HEK293 (cell line): ENCODE data around the gene SRP9.
A peak's percentile ranks its signal among the peaks of the same experiment; 100 is the strongest.

Source experiments
- BCL6B ChIP-seq: fragments of 450-650 bp; formaldehyde crosslinking; IDR thresholded peaks from 2 replicates; pipeline ENCODE4 v1.5.1; 2017; ENCODE audit warnings: missing biosample characterization, missing genetic modification characterization
- HOXA7 ChIP-seq: sonication (generic); formaldehyde crosslinking; IDR thresholded peaks from 2 replicates; pipeline ENCODE4 v1.8.1; 2022; ENCODE audit warnings: missing genetic modification reagents, borderline replicate concordance
- HOXD13 ChIP-seq: sonication (generic); formaldehyde crosslinking; IDR thresholded peaks from 2 replicates; pipeline ENCODE4 v1.8.0; 2022; ENCODE audit warnings: missing genetic modification reagents, borderline replicate concordance
- KLF10 ChIP-seq: fragments of 450-650 bp; IDR thresholded peaks from 2 replicates; pipeline ENCODE4 v1.5.1; 2018; ENCODE audit warnings: missing biosample characterization, mild to moderate bottlenecking, missing genetic modification characterization
- KLF9 ChIP-seq: fragments of 450-650 bp; formaldehyde crosslinking; IDR thresholded peaks from 2 replicates; pipeline ENCODE4 v1.5.1; 2016; ENCODE audit warnings: missing biosample characterization, missing genetic modification characterization, low read depth
- PBX3 ChIP-seq: sonication (generic); formaldehyde crosslinking; IDR thresholded peaks from 2 replicates; pipeline ENCODE4 v1.8.1; 2022; ENCODE audit warnings: mild to moderate bottlenecking, moderate library complexity, missing genetic modification reagents
- PRDM6 ChIP-seq: fragments of 450-650 bp; formaldehyde crosslinking; IDR thresholded peaks from 2 replicates; pipeline ENCODE4 v1.5.1; 2017; ENCODE audit warnings: missing biosample characterization, missing genetic modification characterization
- YY2 ChIP-seq: fragments of 450-650 bp; formaldehyde crosslinking; IDR thresholded peaks from 2 replicates; pipeline ENCODE4 v1.5.1; 2016; ENCODE audit warnings: missing biosample characterization, missing genetic modification characterization
- ZFHX2 ChIP-seq: fragments of 450-650 bp; formaldehyde crosslinking; conservative IDR thresholded peaks from 2 replicates; pipeline ENCODE4 v1.5.1; 2016; ENCODE audit warnings: missing biosample characterization, missing genetic modification characterization
- ZFP37 ChIP-seq: fragments of 450-650 bp; formaldehyde crosslinking; IDR thresholded peaks from 2 replicates; pipeline ENCODE4 v1.5.1; 2016; ENCODE audit warnings: missing biosample characterization, missing genetic modification characterization
- ZNF10 ChIP-seq: fragments of 450-650 bp; formaldehyde crosslinking; IDR thresholded peaks from 2 replicates; pipeline ENCODE4 v1.5.1; 2017; ENCODE audit warnings: missing biosample characterization, missing genetic modification characterization
- ZNF19 ChIP-seq: fragments of 450-650 bp; formaldehyde crosslinking; IDR thresholded peaks from 2 replicates; pipeline ENCODE4; 2016; ENCODE audit warnings: missing biosample characterization, missing genetic modification characterization, low read depth
- ZNF202 ChIP-seq: fragments of 450-650 bp; formaldehyde crosslinking; IDR thresholded peaks from 2 replicates; pipeline ENCODE4 v1.5.1; 2016; ENCODE audit warnings: missing biosample characterization, missing genetic modification characterization, borderline replicate concordance
- ZNF266 ChIP-seq: fragments of 450-650 bp; formaldehyde crosslinking; IDR thresholded peaks from 2 replicates; pipeline ENCODE4 v1.5.1; 2016; ENCODE audit warnings: missing biosample characterization, missing genetic modification characterization, low read depth
- ZNF324 ChIP-seq: fragments of 450-650 bp; formaldehyde crosslinking; IDR thresholded peaks from 2 replicates; pipeline ENCODE4 v1.5.1; 2016; ENCODE audit warnings: missing biosample characterization, missing genetic modification characterization
- ZNF404 ChIP-seq: fragments of 450-650 bp; formaldehyde crosslinking; IDR thresholded peaks from 2 replicates; pipeline ENCODE4 v1.5.1; 2017; ENCODE audit warnings: missing biosample characterization, missing genetic modification characterization
- ZNF423 ChIP-seq: fragments of 450-650 bp; formaldehyde crosslinking; IDR thresholded peaks from 2 replicates; pipeline ENCODE4 v1.5.1; 2016; ENCODE audit warnings: missing biosample characterization, missing genetic modification characterization
- ZNF510 ChIP-seq: fragments of 450-650 bp; formaldehyde crosslinking; IDR thresholded peaks from 2 replicates; pipeline ENCODE4 v1.5.1; 2018; ENCODE audit warnings: mild to moderate bottlenecking, missing genetic modification characterization, missing biosample characterization; ENCODE audit not compliant: insufficient replicate concordance
- ZNF561 ChIP-seq: fragments of 450-650 bp; IDR thresholded peaks from 2 replicates; pipeline ENCODE4 v1.5.1; 2018; ENCODE audit warnings: missing biosample characterization, missing genetic modification characterization, borderline replicate concordance
- ZNF596 ChIP-seq: fragments of 450-650 bp; IDR thresholded peaks from 2 replicates; pipeline ENCODE4 v1.5.0; 2018; ENCODE audit warnings: missing biosample characterization, mild to moderate bottlenecking, missing genetic modification characterization, moderate library complexity
- ZNF610 ChIP-seq: fragments of 450-650 bp; formaldehyde crosslinking; IDR thresholded peaks from 2 replicates; pipeline ENCODE4 v1.5.1; 2016; ENCODE audit warnings: missing biosample characterization, missing genetic modification characterization, borderline replicate concordance
- ZNF621 ChIP-seq: fragments of 450-650 bp; formaldehyde crosslinking; IDR thresholded peaks from 2 replicates; pipeline ENCODE4 v1.5.1; 2017; ENCODE audit warnings: missing biosample characterization, missing genetic modification characterization
- ZSCAN18 ChIP-seq: fragments of 450-650 bp; formaldehyde crosslinking; IDR thresholded peaks from 2 replicates; pipeline ENCODE4 v1.5.1; 2016; ENCODE audit warnings: missing biosample characterization, missing genetic modification characterization
- ZSCAN23 ChIP-seq: fragments of 450-650 bp; formaldehyde crosslinking; IDR thresholded peaks from 2 replicates; pipeline ENCODE4 v1.5.1; 2016; ENCODE audit warnings: missing biosample characterization, missing genetic modification characterization
- ZXDB ChIP-seq: fragments of 450-650 bp; formaldehyde crosslinking; IDR thresholded peaks from 2 replicates; pipeline ENCODE4 v1.5.1; 2016; ENCODE audit warnings: missing biosample characterization, missing genetic modification characterization
- TF ChIP-seq, protein P1 (sequence below): fragments of 450-650 bp; formaldehyde crosslinking; IDR thresholded peaks from 2 replicates; pipeline ENCODE4; 2016; ENCODE audit warnings: missing biosample characterization, missing genetic modification characterization
- TF ChIP-seq, protein P2 (sequence below): fragments of 450-650 bp; formaldehyde crosslinking; IDR thresholded peaks from 2 replicates; pipeline ENCODE4 v1.5.1; 2016; ENCODE audit warnings: missing biosample characterization, missing genetic modification characterization, low read depth
- TF ChIP-seq, protein P3 (sequence below): fragments of 450-650 bp; formaldehyde crosslinking; IDR thresholded peaks from 2 replicates; pipeline ENCODE4 v1.5.1; 2016; ENCODE audit warnings: missing biosample characterization, missing genetic modification characterization

The SRP9 gene

DNA sequence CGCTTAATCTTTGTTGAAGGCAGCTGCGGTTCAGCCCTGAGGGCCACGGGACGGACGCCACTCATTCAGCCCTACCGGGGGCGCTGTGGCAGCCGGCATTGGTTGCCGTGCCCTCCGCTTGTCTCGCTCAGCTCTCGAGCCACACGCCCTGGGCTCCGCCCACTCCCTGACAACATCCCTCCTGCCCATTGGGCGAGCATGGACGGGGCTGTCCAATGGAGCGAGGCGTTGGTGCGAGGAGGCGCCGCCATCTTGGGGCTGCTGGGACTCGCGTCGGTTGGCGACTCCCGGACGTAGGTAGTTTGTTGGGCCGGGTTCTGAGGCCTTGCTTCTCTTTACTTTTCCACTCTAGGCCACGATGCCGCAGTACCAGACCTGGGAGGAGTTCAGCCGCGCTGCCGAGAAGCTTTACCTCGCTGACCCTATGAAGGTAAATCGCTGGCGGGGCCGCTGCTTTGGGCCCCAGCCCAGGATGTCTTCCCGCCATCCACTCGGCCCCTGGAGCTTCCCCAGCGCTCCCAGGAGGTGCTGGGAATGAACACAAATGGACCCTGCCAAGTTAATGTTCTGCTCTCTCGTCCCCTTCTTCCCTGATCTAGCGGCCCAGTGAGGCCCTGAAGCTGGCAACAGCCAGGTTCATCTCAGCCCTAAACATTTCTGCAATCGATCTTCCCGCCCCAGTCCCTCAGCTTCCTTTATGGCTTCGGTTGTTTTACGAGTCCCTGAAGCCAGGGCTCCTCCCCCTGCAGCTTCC lies at the start of gene SRP9 (continued):
- peak; percentile 62 for TF ChIP-seq ZNF610 (tag by site-specific recombination)
- TF ChIP-seq, protein P1, sequence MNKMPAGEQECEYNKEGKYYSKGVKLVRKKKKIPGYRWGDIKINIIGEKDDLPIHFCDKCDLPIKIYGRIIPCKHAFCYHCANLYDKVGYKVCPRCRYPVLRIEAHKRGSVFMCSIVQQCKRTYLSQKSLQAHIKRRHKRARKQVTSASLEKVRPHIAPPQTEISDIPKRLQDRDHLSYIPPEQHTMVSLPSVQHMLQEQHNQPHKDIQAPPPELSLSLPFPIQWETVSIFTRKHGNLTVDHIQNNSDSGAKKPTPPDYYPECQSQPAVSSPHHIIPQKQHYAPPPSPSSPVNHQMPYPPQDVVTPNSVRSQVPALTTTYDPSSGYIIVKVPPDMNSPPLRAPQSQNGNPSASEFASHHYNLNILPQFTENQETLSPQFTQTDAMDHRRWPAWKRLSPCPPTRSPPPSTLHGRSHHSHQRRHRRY (tag by site-specific recombination) = no peak
- TF ChIP-seq ZNF423 (tag by site-specific recombination) = peak; percentile 62; the same call in 1 of the 2 replicates
- peak; percentile 77; the same call in 1 of the 2 replicates for TF ChIP-seq ZSCAN23 (tag by site-specific recombination)
- no peak for TF ChIP-seq ZNF404
- peak; percentile 98 for TF ChIP-seq YY2 (tag by site-specific recombination)
- no peak for TF ChIP-seq BCL6B (tag by site-specific recombination)
- peak; percentile 70 for TF ChIP-seq ZNF10 (tag by site-specific recombination)
- TF ChIP-seq, protein P2, sequence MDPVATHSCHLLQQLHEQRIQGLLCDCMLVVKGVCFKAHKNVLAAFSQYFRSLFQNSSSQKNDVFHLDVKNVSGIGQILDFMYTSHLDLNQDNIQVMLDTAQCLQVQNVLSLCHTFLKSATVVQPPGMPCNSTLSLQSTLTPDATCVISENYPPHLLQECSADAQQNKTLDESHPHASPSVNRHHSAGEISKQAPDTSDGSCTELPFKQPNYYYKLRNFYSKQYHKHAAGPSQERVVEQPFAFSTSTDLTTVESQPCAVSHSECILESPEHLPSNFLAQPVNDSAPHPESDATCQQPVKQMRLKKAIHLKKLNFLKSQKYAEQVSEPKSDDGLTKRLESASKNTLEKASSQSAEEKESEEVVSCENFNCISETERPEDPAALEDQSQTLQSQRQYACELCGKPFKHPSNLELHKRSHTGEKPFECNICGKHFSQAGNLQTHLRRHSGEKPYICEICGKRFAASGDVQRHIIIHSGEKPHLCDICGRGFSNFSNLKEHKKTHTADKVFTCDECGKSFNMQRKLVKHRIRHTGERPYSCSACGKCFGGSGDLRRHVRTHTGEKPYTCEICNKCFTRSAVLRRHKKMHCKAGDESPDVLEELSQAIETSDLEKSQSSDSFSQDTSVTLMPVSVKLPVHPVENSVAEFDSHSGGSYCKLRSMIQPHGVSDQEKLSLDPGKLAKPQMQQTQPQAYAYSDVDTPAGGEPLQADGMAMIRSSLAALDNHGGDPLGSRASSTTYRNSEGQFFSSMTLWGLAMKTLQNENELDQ (tag by site-specific recombination) = no peak
- peak; percentile 74; the same call in 1 of the 2 replicates for TF ChIP-seq ZNF561
- no peak for TF ChIP-seq ZNF202 (tag by site-specific recombination)
- TF ChIP-seq PBX3 (CRISPR knock-in tag) = peak; percentile 69; the same call in 1 of the 2 replicates
- TF ChIP-seq PRDM6 (tag by site-specific recombination) = peak; percentile 77
- no peak for TF ChIP-seq ZNF266
- peak; percentile 100 for TF ChIP-seq HOXD13 (CRISPR knock-in tag)
- TF ChIP-seq ZFP37 (tag by site-specific recombination) = peak; percentile 99
- peak; percentile 94 for TF ChIP-seq ZFHX2 (tag by site-specific recombination)
- TF ChIP-seq, protein P3, sequence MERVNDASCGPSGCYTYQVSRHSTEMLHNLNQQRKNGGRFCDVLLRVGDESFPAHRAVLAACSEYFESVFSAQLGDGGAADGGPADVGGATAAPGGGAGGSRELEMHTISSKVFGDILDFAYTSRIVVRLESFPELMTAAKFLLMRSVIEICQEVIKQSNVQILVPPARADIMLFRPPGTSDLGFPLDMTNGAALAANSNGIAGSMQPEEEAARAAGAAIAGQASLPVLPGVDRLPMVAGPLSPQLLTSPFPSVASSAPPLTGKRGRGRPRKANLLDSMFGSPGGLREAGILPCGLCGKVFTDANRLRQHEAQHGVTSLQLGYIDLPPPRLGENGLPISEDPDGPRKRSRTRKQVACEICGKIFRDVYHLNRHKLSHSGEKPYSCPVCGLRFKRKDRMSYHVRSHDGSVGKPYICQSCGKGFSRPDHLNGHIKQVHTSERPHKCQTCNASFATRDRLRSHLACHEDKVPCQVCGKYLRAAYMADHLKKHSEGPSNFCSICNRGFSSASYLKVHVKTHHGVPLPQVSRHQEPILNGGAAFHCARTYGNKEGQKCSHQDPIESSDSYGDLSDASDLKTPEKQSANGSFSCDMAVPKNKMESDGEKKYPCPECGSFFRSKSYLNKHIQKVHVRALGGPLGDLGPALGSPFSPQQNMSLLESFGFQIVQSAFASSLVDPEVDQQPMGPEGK (tag by site-specific recombination) = peak; percentile 85
- TF ChIP-seq ZNF19 (tag by site-specific recombination) = no peak
- TF ChIP-seq ZNF510 (tag by site-specific recombination) = peak; percentile 54
- no peak for TF ChIP-seq HOXA7
- no peak; the same call in 1 of the 2 replicates for TF ChIP-seq ZSCAN18
- TF ChIP-seq ZXDB (tag by site-specific recombination) = peak; percentile 99
- TF ChIP-seq ZNF596 (tag by site-specific recombination) = no peak
- peak; percentile 81; the same call in 1 of the 2 replicates for TF ChIP-seq KLF10 (tag by site-specific recombination)
- TF ChIP-seq ZNF621 = no peak
- TF ChIP-seq KLF9 (tag by site-specific recombination) = peak; percentile 92; the same call in 1 of the 2 replicates
- peak; percentile 93; the same call in 1 of the 2 replicates for TF ChIP-seq ZNF324 (tag by site-specific recombination)
